GM21447 (cell line): ENCODE results near the gene PPM1E.

Source experiments
- ATAC-seq: cut with Tn5 transposase; IDR thresholded peaks from one replicate; pipeline ENCODE4 v1.9.1; 2021; ENCODE audit not compliant: unreplicated experiment

Gene PPM1E

GRCh38 chr17:58993311-58993710, 237.7 kb downstream of the PPM1E start:
- no peak for ATAC-seq

GRCh38 chr17:58995247-58995940, 239.7 kb downstream of the PPM1E start:
- ATAC-seq: no peak

- ATAC-seq: no peak
Observed at GRCh38 chr17:58996968-58997367, 241.3 kb downstream of the PPM1E start.

GRCh38 chr17:58997756-58998553, 242.3 kb downstream of the PPM1E start:
- ATAC-seq: no peak

- no peak for ATAC-seq
Observed at GRCh38 chr17:58998871-58999270, 243.2 kb downstream of the PPM1E start.

- ATAC-seq: no peak
Observed at GRCh38 chr17:58999500-58999899, 243.8 kb downstream of the PPM1E start.

GRCh38 chr17:59000022-59000421, 244.4 kb downstream of the PPM1E start:
- ATAC-seq: no peak

- peak; percentile 95 for ATAC-seq
Observed at GRCh38 chr17:59001158-59001814, 245.6 kb downstream of the PPM1E start.

- no peak for ATAC-seq
Observed at GRCh38 chr17:59002126-59002525, 246.5 kb downstream of the PPM1E start.

- ATAC-seq: no peak
Observed at GRCh38 chr17:59002848-59003247, 247.2 kb downstream of the PPM1E start.

- no peak for ATAC-seq
Observed at GRCh38 chr17:59003860-59004259, 248.2 kb downstream of the PPM1E start.

GRCh38 chr17:59004338-59005111, 248.9 kb downstream of the PPM1E start:
- ATAC-seq: no peak

GRCh38 chr17:59007995-59008394, 252.3 kb downstream of the PPM1E start:
- no peak for ATAC-seq

- no peak for ATAC-seq
Observed at GRCh38 chr17:59008737-59009136, 253.1 kb downstream of the PPM1E start.

- ATAC-seq: no peak
Observed at GRCh38 chr17:59010026-59010425, 254.4 kb downstream of the PPM1E start.

GRCh38 chr17:59011975-59012374, 256.3 kb downstream of the PPM1E start:
- no peak for ATAC-seq

- no peak for ATAC-seq
Observed at GRCh38 chr17:59018019-59018418, 262.4 kb downstream of the PPM1E start.

GRCh38 chr17:59024916-59025315, 269.3 kb downstream of the PPM1E start:
- no peak for ATAC-seq

- ATAC-seq: no peak
Observed at GRCh38 chr17:59026176-59026939, 270.7 kb downstream of the PPM1E start.

- ATAC-seq: no peak
Observed at GRCh38 chr17:59027750-59028149, 272.1 kb downstream of the PPM1E start.
